ENCODE data around the gene USP17L30. TPM values are rescaled to one million over a fixed set of nuclear protein-coding genes. Genes with fewer than 3 reads are reported as not detected.
"Not testable (repeated sequence)": the region's sequence is repeated elsewhere in the genome, so short reads cannot be mapped to it uniquely, and the experiment has no call there.

The USP17L30 gene
- total RNA-seq, 3 donors from 2014 or later (not counting 1 experiment from before 2014, with no cell fraction given), result not detected

GRCh38 chr4:9348593-9348992 is 14.3 kb upstream of the USP17L30 start, which contains the start of gene USP17L28:
USP17L28 (plus strand) TSS chr4:9348893; CDS start chr4:9348893, 0 bp downstream.
- H3K27ac Mint-ChIP-seq; DNase-seq; H3K4me1 ChIP-seq (ENCODE audit: control insufficient read depth, insufficient read depth, low read length); intact Hi-C loops (cut with micrococcal nuclease); H3K9me3 ChIP-seq (ENCODE audit: control insufficient read depth, insufficient read depth, low read length); H3K27me3 Mint-ChIP-seq (ENCODE audit: low read depth in 2 of 2); H3K4me3 Mint-ChIP-seq; H3K4me1 Mint-ChIP-seq; H3K27me3 ChIP-seq (ENCODE audit: control insufficient read depth, insufficient read depth, low read length); H3K9me3 Mint-ChIP-seq; H3K36me3 ChIP-seq (ENCODE audit: control insufficient read depth, insufficient read depth, low read length); H3K27ac ChIP-seq (ENCODE audit: low read length); H3K36me3 Mint-ChIP-seq; ATAC-seq; H3K4me3 ChIP-seq (ENCODE audit: low read length): not testable (repeated sequence)
- WGBS (ENCODE audit: insufficient coverage), result no CpG with 5 or more reads among the region's 15 CpGs

- H3K9me3 ChIP-seq (ENCODE audit: control insufficient read depth, insufficient read depth, low read length); DNase-seq; H3K4me1 ChIP-seq (ENCODE audit: control insufficient read depth, insufficient read depth, low read length); H3K4me1 Mint-ChIP-seq; H3K9me3 Mint-ChIP-seq; H3K4me3 ChIP-seq (ENCODE audit: low read length); intact Hi-C loops (cut with micrococcal nuclease); H3K27ac ChIP-seq (ENCODE audit: low read length); ATAC-seq; H3K27me3 ChIP-seq (ENCODE audit: control insufficient read depth, insufficient read depth, low read length); H3K4me3 Mint-ChIP-seq; H3K36me3 Mint-ChIP-seq; H3K27ac Mint-ChIP-seq; H3K36me3 ChIP-seq (ENCODE audit: control insufficient read depth, insufficient read depth, low read length); H3K27me3 Mint-ChIP-seq (ENCODE audit: low read depth in 2 of 2): not testable (repeated sequence)
- 96% methylated on average over 10 of the region's 18 CpGs for WGBS (ENCODE audit: insufficient coverage)
Observed at GRCh38 chr4:9350866-9351265, 12.1 kb upstream of the USP17L30 start.

- H3K27ac Mint-ChIP-seq, result not testable (repeated sequence)
Observed at GRCh38 chr4:9353338-9353737, 9.6 kb upstream of the USP17L30 start, which contains the start of gene USP17L29. USP17L29 (plus strand) TSS chr4:9353638; CDS start chr4:9353638, 0 bp downstream.

GRCh38 chr4:9379881-9380280 is 17.0 kb downstream of the USP17L30 start:
- H3K27ac ChIP-seq (ENCODE audit: low read length); H3K9me3 Mint-ChIP-seq; DNase-seq; intact Hi-C loops (cut with micrococcal nuclease); H3K4me1 Mint-ChIP-seq; H3K36me3 Mint-ChIP-seq; H3K36me3 ChIP-seq (ENCODE audit: control insufficient read depth, insufficient read depth, low read length); H3K27me3 ChIP-seq (ENCODE audit: control insufficient read depth, insufficient read depth, low read length); H3K4me1 ChIP-seq (ENCODE audit: control insufficient read depth, insufficient read depth, low read length); ATAC-seq; H3K9me3 ChIP-seq (ENCODE audit: control insufficient read depth, insufficient read depth, low read length); H3K4me3 ChIP-seq (ENCODE audit: low read length); H3K27ac Mint-ChIP-seq: not testable (repeated sequence)
- 91% methylated on average over 1 of the region's 1 CpG for WGBS (ENCODE audit: insufficient coverage)
- Mint-ChIP-seq H3K4me3 (peak overlapping the region; percentile 17), H3K27me3 (ENCODE audit: low read depth in 2 of 2) (peaks cover 0 to 12% of the 10 kb centered on the region in 2 donors)

More at GRCh38 chr4:9353338-9353737, 9.6 kb upstream of the USP17L30 start, which contains the start of gene USP17L29:
- H3K27me3 ChIP-seq (ENCODE audit: control insufficient read depth, insufficient read depth, low read length); H3K36me3 ChIP-seq (ENCODE audit: control insufficient read depth, insufficient read depth, low read length); H3K27me3 Mint-ChIP-seq (ENCODE audit: low read depth in 2 of 2); H3K4me3 Mint-ChIP-seq; intact Hi-C loops (cut with micrococcal nuclease); H3K27ac ChIP-seq (ENCODE audit: low read length); H3K4me1 Mint-ChIP-seq; ATAC-seq; DNase-seq; H3K4me3 ChIP-seq (ENCODE audit: low read length); H3K9me3 ChIP-seq (ENCODE audit: control insufficient read depth, insufficient read depth, low read length); H3K36me3 Mint-ChIP-seq; H3K9me3 Mint-ChIP-seq; H3K4me1 ChIP-seq (ENCODE audit: control insufficient read depth, insufficient read depth, low read length): not testable (repeated sequence)
- WGBS (ENCODE audit: insufficient coverage), result no CpG with 5 or more reads among the region's 15 CpGs

- H3K27ac Mint-ChIP-seq; H3K4me1 ChIP-seq (ENCODE audit: control insufficient read depth, insufficient read depth, low read length); H3K9me3 Mint-ChIP-seq; H3K4me1 Mint-ChIP-seq; H3K27ac ChIP-seq (ENCODE audit: low read length); H3K27me3 ChIP-seq (ENCODE audit: control insufficient read depth, insufficient read depth, low read length); H3K36me3 ChIP-seq (ENCODE audit: control insufficient read depth, insufficient read depth, low read length); intact Hi-C loops (cut with micrococcal nuclease); H3K9me3 ChIP-seq (ENCODE audit: control insufficient read depth, insufficient read depth, low read length); H3K36me3 Mint-ChIP-seq: not testable (repeated sequence)
- ATAC-seq (peak in 1 of 3 donors; percentile 39), DNase-seq (peak; percentile 15 to 21)
- WGBS (ENCODE audit: insufficient coverage), result 46% methylated on average over 25 of the region's 36 CpGs
- peak overlapping the region; percentile 32 for H3K4me3 ChIP-seq (ENCODE audit: low read length)
- H3K4me3 Mint-ChIP-seq, result peak overlapping the region; percentile 40
- peak; percentile 62 for TF ChIP-seq CTCF (IDR thresholded peaks at IDR 0.05)
- H3K27me3 Mint-ChIP-seq (ENCODE audit: low read depth in 2 of 2), result peaks cover 0 to 12% of the 10 kb centered on the region in 2 donors
Observed at GRCh38 chr4:9381012-9381534, 18.1 kb downstream of the USP17L30 start.
